ENCODE measurements around the gene CDH4. TPM values are rescaled to one million over a fixed set of nuclear protein-coding genes. Genes with fewer than 3 reads are reported as not detected.

The CDH4 gene
- total RNA-seq, 1 experiment from 2014 or later = 5.3 TPM

DNA sequence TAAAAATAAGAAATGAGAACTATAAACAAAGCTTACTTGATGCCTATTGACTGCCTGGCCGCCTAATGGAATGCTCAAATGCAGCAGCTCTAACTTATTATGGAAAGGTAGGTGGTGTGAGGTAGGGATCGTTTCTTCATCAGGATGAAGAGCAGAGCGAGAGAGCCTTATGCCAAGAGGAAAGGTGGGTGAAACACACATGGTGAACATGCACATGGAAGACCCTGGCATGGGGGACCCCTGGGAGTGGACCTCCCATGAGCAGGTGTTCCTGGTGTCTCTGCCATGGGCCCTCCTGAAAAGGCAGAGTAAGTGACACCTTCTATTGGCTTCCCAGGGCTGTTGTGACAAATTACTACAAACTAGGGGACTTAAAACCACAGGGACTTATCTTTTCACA lies 130.1 kb downstream of the CDH4 start:
- ATAC-seq (no peak), DNase-seq (ENCODE audit: low spot score) (no peak)
- Mint-ChIP-seq H3K4me1 (peaks cover 17% of the 10 kb centered on the region), H3K36me3 (peaks cover 29% of the 10 kb centered on the region), H3K9me3 (peaks cover 46% of the 10 kb centered on the region), H3K4me3 (no peak overlapping the region), H3K27ac (no peak overlapping the region), H3K27me3 (ENCODE audit: low read depth) (peaks cover 66% of the 10 kb centered on the region)
- CTCF ChIA-PET = no interaction called here
- POLR2A ChIA-PET = no interaction called here
- TF ChIP-seq NFE2L1 (CRISPR knock-in tag; IDR thresholded peaks at IDR 0.05) = no peak

GRCh38 chr20:61385296-61385695 lies 133.2 kb downstream of the CDH4 start:
- Mint-ChIP-seq H3K4me3 (no peak overlapping the region), H3K4me1 (peaks cover 22% of the 10 kb centered on the region), H3K36me3 (peaks cover 29% of the 10 kb centered on the region), H3K27ac (no peak overlapping the region), H3K27me3 (ENCODE audit: low read depth) (peaks cover 47% of the 10 kb centered on the region), H3K9me3 (peaks cover 33% of the 10 kb centered on the region)
- ChIA-PET POLR2A (no interaction called here), CTCF (no interaction called here)
- ATAC-seq = no peak
- no peak for DNase-seq (ENCODE audit: low spot score)
- no peak for TF ChIP-seq JUN (CRISPR knock-in tag; IDR thresholded peaks at IDR 0.05)
- no peak for TF ChIP-seq CTCF (IDR thresholded peaks at IDR 0.05)
- TF ChIP-seq ESRRA (CRISPR knock-in tag; IDR thresholded peaks at IDR 0.05; ENCODE audit: borderline replicate concordance) = no peak

- POLR2A ChIA-PET = no interaction called here
- ATAC-seq (no peak), DNase-seq (ENCODE audit: low spot score) (no peak)
- no peak overlapping the region for H3K4me3 Mint-ChIP-seq
- H3K9me3 Mint-ChIP-seq = peaks cover 33% of the 10 kb centered on the region
- H3K4me1 Mint-ChIP-seq = peaks cover 22% of the 10 kb centered on the region
- peaks cover 29% of the 10 kb centered on the region for H3K36me3 Mint-ChIP-seq
- peaks cover 44% of the 10 kb centered on the region for H3K27me3 Mint-ChIP-seq (ENCODE audit: low read depth)
- TF ChIP-seq ZNF138 (CRISPR knock-in tag; conservative IDR thresholded peaks at IDR 0.05) (no peak), GABPB1 (CRISPR knock-in tag; IDR thresholded peaks at IDR 0.05) (no peak), RORB (CRISPR knock-in tag; IDR thresholded peaks at IDR 0.05) (no peak), MYBL2 (CRISPR knock-in tag; IDR thresholded peaks at IDR 0.05) (no peak), ZBTB21 (CRISPR knock-in tag; IDR thresholded peaks at IDR 0.05; ENCODE audit: borderline replicate concordance) (no peak), KAT7 (CRISPR knock-in tag; IDR thresholded peaks at IDR 0.05; ENCODE audit: borderline replicate concordance) (no peak)
- TF ChIP-seq, protein P1, sequence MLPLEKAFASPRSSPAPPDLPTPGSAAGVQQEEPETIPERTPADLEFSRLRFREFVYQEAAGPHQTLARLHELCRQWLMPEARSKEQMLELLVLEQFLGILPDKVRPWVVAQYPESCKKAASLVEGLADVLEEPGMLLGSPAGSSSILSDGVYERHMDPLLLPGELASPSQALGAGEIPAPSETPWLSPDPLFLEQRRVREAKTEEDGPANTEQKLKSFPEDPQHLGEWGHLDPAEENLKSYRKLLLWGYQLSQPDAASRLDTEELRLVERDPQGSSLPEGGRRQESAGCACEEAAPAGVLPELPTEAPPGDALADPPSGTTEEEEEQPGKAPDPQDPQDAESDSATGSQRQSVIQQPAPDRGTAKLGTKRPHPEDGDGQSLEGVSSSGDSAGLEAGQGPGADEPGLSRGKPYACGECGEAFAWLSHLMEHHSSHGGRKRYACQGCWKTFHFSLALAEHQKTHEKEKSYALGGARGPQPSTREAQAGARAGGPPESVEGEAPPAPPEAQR (CRISPR knock-in tag; IDR thresholded peaks at IDR 0.05) = no peak
- CTCF ChIA-PET = no interaction called here
- no peak overlapping the region for H3K27ac Mint-ChIP-seq
These were observed 133.7 kb downstream of the CDH4 start for GRCh38 chr20:61385731-61386130.

GRCh38 chr20:61387204-61387953 lies 135.3 kb downstream of the CDH4 start:
- peaks cover 21% of the 10 kb centered on the region for H3K9me3 Mint-ChIP-seq
- TF ChIP-seq CBFB (CRISPR knock-in tag; IDR thresholded peaks at IDR 0.05; ENCODE audit: low read depth) (no peak), NFATC4 (CRISPR knock-in tag; IDR thresholded peaks at IDR 0.05) (no peak), NFE2L1 (CRISPR knock-in tag; IDR thresholded peaks at IDR 0.05) (no peak), E2F4 (CRISPR knock-in tag; IDR thresholded peaks at IDR 0.05; ENCODE audit: borderline replicate concordance, low read depth) (no peak), ZNF396 (CRISPR knock-in tag; IDR thresholded peaks at IDR 0.05; ENCODE audit: borderline replicate concordance) (no peak), TEAD4 (CRISPR knock-in tag; IDR thresholded peaks at IDR 0.05) (no peak), ZNF317 (CRISPR knock-in tag; IDR thresholded peaks at IDR 0.05; ENCODE audit: borderline replicate concordance, low read depth) (no peak)
- TF ChIP-seq, protein P2, sequence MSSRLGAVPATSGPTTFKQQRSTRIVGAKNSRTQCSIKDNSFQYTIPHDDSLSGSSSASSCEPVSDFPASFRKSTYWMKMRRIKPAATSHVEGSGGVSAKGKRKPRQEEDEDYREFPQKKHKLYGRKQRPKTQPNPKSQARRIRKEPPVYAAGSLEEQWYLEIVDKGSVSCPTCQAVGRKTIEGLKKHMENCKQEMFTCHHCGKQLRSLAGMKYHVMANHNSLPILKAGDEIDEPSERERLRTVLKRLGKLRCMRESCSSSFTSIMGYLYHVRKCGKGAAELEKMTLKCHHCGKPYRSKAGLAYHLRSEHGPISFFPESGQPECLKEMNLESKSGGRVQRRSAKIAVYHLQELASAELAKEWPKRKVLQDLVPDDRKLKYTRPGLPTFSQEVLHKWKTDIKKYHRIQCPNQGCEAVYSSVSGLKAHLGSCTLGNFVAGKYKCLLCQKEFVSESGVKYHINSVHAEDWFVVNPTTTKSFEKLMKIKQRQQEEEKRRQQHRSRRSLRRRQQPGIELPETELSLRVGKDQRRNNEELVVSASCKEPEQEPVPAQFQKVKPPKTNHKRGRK (CRISPR knock-in tag; IDR thresholded peaks at IDR 0.05; ENCODE audit: borderline replicate concordance) = no peak
- H3K27me3 Mint-ChIP-seq (ENCODE audit: low read depth) = peaks cover 34% of the 10 kb centered on the region
- H3K27ac Mint-ChIP-seq = no peak overlapping the region
- H3K4me1 Mint-ChIP-seq = peaks cover 34% of the 10 kb centered on the region
- DNase-seq (ENCODE audit: low spot score) (peak; percentile 66), ATAC-seq (peak; percentile 91)
- ChIA-PET POLR2A (no interaction called here), CTCF (no interaction called here)
- peaks cover 17% of the 10 kb centered on the region for H3K36me3 Mint-ChIP-seq
- H3K4me3 Mint-ChIP-seq = no peak overlapping the region; the same call in 1 of the 2 replicates
